Central memory CD8-positive, alpha-beta T cell (primary cell): ENCODE results near the gene NANS.
"Not testable (repeated sequence)": the region's sequence is repeated elsewhere in the genome, so short reads cannot be mapped to it uniquely, and the experiment has no call there.

Source experiments
- ATAC-seq: fragments of 150-1000 bp; cut with Tn5 transposase; replicated peaks from 2 replicates; pipeline ENCODE4 v1.10.0; 2022; ENCODE audit warnings: mild to moderate bottlenecking, moderate FRiP score, moderate number of reproducible peaks; ENCODE audit not compliant: poor library complexity, severe bottlenecking; ENCODE audit errors: extremely low read depth
- DNase-seq, 2 donors: peaks; one replicate each; pipeline ENCODE4 v3.0.0; 2021; ENCODE audit warnings: low spot score in 2 of 2
- H3K27ac Mint-ChIP-seq: one replicate; pipeline ENCODE4 v1.8.0; 2022; ENCODE audit warnings: low read depth, mild to moderate bottlenecking, moderate library complexity, mixed read lengths
- H3K27me3 Mint-ChIP-seq: one replicate; pipeline ENCODE4 v1.8.0; 2022; ENCODE audit warnings: mixed read lengths
- H3K36me3 Mint-ChIP-seq: one replicate; pipeline ENCODE4 v1.8.0; 2022; ENCODE audit warnings: mild to moderate bottlenecking, moderate library complexity, mixed read lengths; ENCODE audit not compliant: insufficient read depth
- H3K4me1 Mint-ChIP-seq: one replicate; pipeline ENCODE4 v1.8.0; 2022; ENCODE audit warnings: mixed read lengths
- H3K4me3 Mint-ChIP-seq: one replicate; pipeline ENCODE4 v1.8.0; 2022; ENCODE audit warnings: mild to moderate bottlenecking, moderate library complexity, mixed read lengths
- H3K9me3 Mint-ChIP-seq: one replicate; pipeline ENCODE4 v1.8.0; 2022; ENCODE audit warnings: mixed read lengths

Gene NANS

GRCh38 chr9:98099898-98100297 is 43.4 kb downstream of the NANS start:
- no peak for DNase-seq
- no peaks in the 10 kb centered on the region for H3K27me3 Mint-ChIP-seq
- H3K9me3 Mint-ChIP-seq, result no peaks in the 10 kb centered on the region
- peak overlapping the region; percentile 89 for H3K27ac Mint-ChIP-seq
- peaks cover 69% of the 10 kb centered on the region for H3K4me1 Mint-ChIP-seq
- H3K36me3 Mint-ChIP-seq, result peaks cover 36% of the 10 kb centered on the region
- peak overlapping the region; percentile 66 for H3K4me3 Mint-ChIP-seq
- no peak for ATAC-seq

- Mint-ChIP-seq H3K27me3 (no peaks in the 10 kb centered on the region), H3K9me3 (no peaks in the 10 kb centered on the region), H3K27ac (peak overlapping the region; percentile 89), H3K36me3 (peaks cover 36% of the 10 kb centered on the region), H3K4me1 (peaks cover 69% of the 10 kb centered on the region), H3K4me3 (peak overlapping the region; percentile 66)
- no peak for ATAC-seq
- DNase-seq, result no peak
Measured at GRCh38 chr9:98100456-98100855, 43.9 kb downstream of the NANS start.

- no peaks in the 10 kb centered on the region for H3K27me3 Mint-ChIP-seq
- H3K27ac Mint-ChIP-seq, result peak overlapping the region; percentile 94
- DNase-seq (no peak), ATAC-seq (no peak)
- peak overlapping the region; percentile 79 for H3K4me3 Mint-ChIP-seq
- H3K36me3 Mint-ChIP-seq, result peaks cover 32% of the 10 kb centered on the region
- H3K9me3 Mint-ChIP-seq, result no peaks in the 10 kb centered on the region
- H3K4me1 Mint-ChIP-seq, result peaks cover 69% of the 10 kb centered on the region
Measured at GRCh38 chr9:98101416-98101815, 44.9 kb downstream of the NANS start.

- peak; percentile 99 for ATAC-seq
Measured at GRCh38 chr9:98101868-98102273, 45.3 kb downstream of the NANS start.

GRCh38 chr9:98104445-98104881 is 47.9 kb downstream of the NANS start:
- Mint-ChIP-seq H3K36me3 (peaks cover 31% of the 10 kb centered on the region), H3K27ac (peak overlapping the region; percentile 94), H3K27me3 (no peaks in the 10 kb centered on the region), H3K4me1 (peaks cover 82% of the 10 kb centered on the region), H3K9me3 (no peaks in the 10 kb centered on the region), H3K4me3 (peak overlapping the region; percentile 56)
- DNase-seq (no peak), ATAC-seq (no peak)

More at GRCh38 chr9:98101868-98102273, 45.3 kb downstream of the NANS start:
- H3K27ac Mint-ChIP-seq, result peak overlapping the region; percentile 94
- no peaks in the 10 kb centered on the region for H3K9me3 Mint-ChIP-seq
- H3K4me1 Mint-ChIP-seq, result peaks cover 69% of the 10 kb centered on the region
- peak; percentile 52 to 82 for DNase-seq
- H3K36me3 Mint-ChIP-seq, result peaks cover 32% of the 10 kb centered on the region
- H3K4me3 Mint-ChIP-seq, result peak overlapping the region; percentile 79
- no peaks in the 10 kb centered on the region for H3K27me3 Mint-ChIP-seq

- Mint-ChIP-seq H3K36me3 (peaks cover 31% of the 10 kb centered on the region), H3K4me3 (peak overlapping the region; percentile 56), H3K27ac (peak overlapping the region; percentile 94), H3K4me1 (peaks cover 82% of the 10 kb centered on the region), H3K9me3 (no peaks in the 10 kb centered on the region), H3K27me3 (no peaks in the 10 kb centered on the region)
- ATAC-seq (no peak), DNase-seq (no peak)
Measured at GRCh38 chr9:98105006-98105405, 48.5 kb downstream of the NANS start.

- DNase-seq (no peak), ATAC-seq (no peak)
- H3K4me1 Mint-ChIP-seq, result peaks cover 81% of the 10 kb centered on the region
- no peaks in the 10 kb centered on the region for H3K9me3 Mint-ChIP-seq
- H3K27ac Mint-ChIP-seq, result peak overlapping the region; percentile 93
- peaks cover 24% of the 10 kb centered on the region for H3K36me3 Mint-ChIP-seq
- H3K4me3 Mint-ChIP-seq, result peak overlapping the region; percentile 56
- no peaks in the 10 kb centered on the region for H3K27me3 Mint-ChIP-seq
Measured at GRCh38 chr9:98107926-98108325, 51.4 kb downstream of the NANS start.

- Mint-ChIP-seq H3K27me3 (no peaks in the 10 kb centered on the region), H3K27ac (peak overlapping the region; percentile 93), H3K4me1 (peaks cover 78% of the 10 kb centered on the region), H3K4me3 (peak overlapping the region; percentile 56), H3K36me3 (peaks cover 24% of the 10 kb centered on the region), H3K9me3 (no peaks in the 10 kb centered on the region)
- DNase-seq (peak in 1 of 2 donors; percentile 51), ATAC-seq (peak; percentile 97)
Measured at GRCh38 chr9:98108531-98109031, 52.0 kb downstream of the NANS start.

GRCh38 chr9:98109052-98109451 is 52.5 kb downstream of the NANS start:
- no peak for ATAC-seq
- H3K27ac Mint-ChIP-seq, result peak overlapping the region; percentile 93
- H3K4me1 Mint-ChIP-seq, result peaks cover 74% of the 10 kb centered on the region
- H3K27me3 Mint-ChIP-seq, result no peaks in the 10 kb centered on the region
- peaks cover 24% of the 10 kb centered on the region for H3K36me3 Mint-ChIP-seq
- no peak for DNase-seq
- no peaks in the 10 kb centered on the region for H3K9me3 Mint-ChIP-seq
- H3K4me3 Mint-ChIP-seq, result peak overlapping the region; percentile 56

GRCh38 chr9:98117097-98117496 is 60.6 kb downstream of the NANS start:
- Mint-ChIP-seq H3K4me1 (peaks cover 42% of the 10 kb centered on the region), H3K36me3 (peaks cover 27% of the 10 kb centered on the region), H3K4me3 (peak overlapping the region; percentile 83), H3K27ac (peak overlapping the region; percentile 94)
- not testable (repeated sequence) for H3K9me3 Mint-ChIP-seq, ATAC-seq, H3K27me3 Mint-ChIP-seq, DNase-seq

GRCh38 chr9:98117984-98118639 is 61.6 kb downstream of the NANS start:
- DNase-seq (peak; percentile 27 to 47), ATAC-seq (peak; percentile 90)
- H3K27me3 Mint-ChIP-seq, result no peaks in the 10 kb centered on the region
- H3K4me1 Mint-ChIP-seq, result peaks cover 39% of the 10 kb centered on the region
- H3K27ac Mint-ChIP-seq, result peak overlapping the region; percentile 94
- no peaks in the 10 kb centered on the region for H3K9me3 Mint-ChIP-seq
- peak overlapping the region; percentile 83 for H3K4me3 Mint-ChIP-seq
- peaks cover 27% of the 10 kb centered on the region for H3K36me3 Mint-ChIP-seq

- Mint-ChIP-seq H3K4me3 (peak within 1 kb of the TSS; percentile 83), H3K9me3 (no peaks in the 10 kb centered on the region), H3K36me3 (peaks cover 28% of the 10 kb centered on the region), H3K27me3 (no peaks in the 10 kb centered on the region), H3K27ac (peak within 1 kb of the TSS; percentile 94), H3K4me1 (peaks cover 39% of the 10 kb centered on the region)
- DNase-seq, result peak in 1 of 2 donors; percentile 19
- peak; percentile 34 for ATAC-seq
Measured at GRCh38 chr9:98118640-98119601, 62.4 kb downstream of the NANS start, which contains the start of gene TRIM14. Gene TRIM14 (minus strand): TSS chr9:98119222. CDS start chr9:98119188, 34 bp downstream.
